ENCODE data around the gene KIRREL3.

The KIRREL3 gene

DNA sequence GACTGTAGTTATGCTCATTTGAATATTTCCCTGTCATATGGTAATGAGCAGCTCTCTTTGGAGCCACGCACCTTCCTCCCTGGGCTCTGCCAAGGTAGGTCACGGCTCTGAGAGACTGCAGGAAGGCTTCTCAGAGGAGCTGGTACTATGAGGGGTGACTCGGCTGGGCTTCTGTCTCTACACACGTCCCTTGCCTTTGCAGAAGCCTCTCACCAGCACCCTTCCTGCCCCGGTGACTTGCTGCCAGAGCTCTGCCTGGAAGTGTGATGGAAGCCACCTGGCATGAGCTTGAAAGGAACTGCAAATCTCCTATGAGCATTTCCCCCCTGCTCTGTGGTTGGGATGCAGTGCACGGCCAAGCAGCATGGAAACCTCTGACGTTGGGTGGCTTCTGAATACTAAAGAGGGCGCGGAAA lies 74.2 kb downstream of the KIRREL3 start:
- no peak for TF ChIP-seq CTCF (IDR thresholded peaks at IDR 0.05; ENCODE audit: control insufficient read depth, insufficient read depth, low read depth, low read length, missing control alignments)
- no peak overlapping the region for H3K4me3 ChIP-seq (ENCODE audit: control insufficient read depth, low read depth, low read length)
- no peak for DNase-seq (ENCODE audit: low read depth)

DNA sequence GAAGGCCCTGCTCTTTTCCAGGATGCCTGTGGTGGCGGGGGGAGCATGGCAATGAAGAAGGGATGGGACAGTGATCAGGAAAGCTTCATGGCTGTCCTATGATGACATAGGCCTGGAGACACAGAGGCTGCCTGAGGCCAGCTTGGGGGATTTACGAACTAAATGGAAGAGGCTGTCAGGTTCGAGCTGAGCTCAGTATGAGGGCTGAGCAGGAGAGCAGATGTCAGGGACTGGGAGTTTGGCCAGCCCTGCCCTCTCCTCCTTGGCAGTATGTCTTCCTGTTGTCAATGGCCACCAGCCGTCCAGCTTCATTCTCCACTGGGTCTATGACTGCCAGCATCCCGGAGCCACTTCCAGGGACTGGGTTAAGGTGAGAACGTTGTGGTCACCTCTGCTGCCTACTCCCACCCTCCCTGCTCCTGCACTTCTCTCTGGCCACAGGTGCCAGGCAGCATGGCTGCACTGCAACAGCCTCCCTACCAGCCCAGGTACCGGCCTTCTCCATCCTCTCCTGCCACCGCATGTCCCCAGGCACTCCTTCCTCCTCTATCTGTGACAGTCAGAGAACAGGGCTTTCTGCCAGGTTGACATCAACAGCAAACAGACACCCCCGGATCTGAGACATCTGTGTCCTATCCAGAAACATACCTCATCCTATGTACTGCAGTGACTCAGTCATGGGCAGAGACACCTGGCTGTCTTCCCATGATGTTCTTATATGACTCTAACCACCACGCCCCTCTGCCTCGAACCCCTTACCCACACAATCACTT lies 75.1 kb downstream of the KIRREL3 start:
- no peak for TF ChIP-seq CTCF (IDR thresholded peaks at IDR 0.05; ENCODE audit: control insufficient read depth, insufficient read depth, low read depth, low read length, missing control alignments)
- no peak for DNase-seq (ENCODE audit: low read depth)
- H3K4me3 ChIP-seq (ENCODE audit: control insufficient read depth, low read depth, low read length) = no peak overlapping the region

DNA sequence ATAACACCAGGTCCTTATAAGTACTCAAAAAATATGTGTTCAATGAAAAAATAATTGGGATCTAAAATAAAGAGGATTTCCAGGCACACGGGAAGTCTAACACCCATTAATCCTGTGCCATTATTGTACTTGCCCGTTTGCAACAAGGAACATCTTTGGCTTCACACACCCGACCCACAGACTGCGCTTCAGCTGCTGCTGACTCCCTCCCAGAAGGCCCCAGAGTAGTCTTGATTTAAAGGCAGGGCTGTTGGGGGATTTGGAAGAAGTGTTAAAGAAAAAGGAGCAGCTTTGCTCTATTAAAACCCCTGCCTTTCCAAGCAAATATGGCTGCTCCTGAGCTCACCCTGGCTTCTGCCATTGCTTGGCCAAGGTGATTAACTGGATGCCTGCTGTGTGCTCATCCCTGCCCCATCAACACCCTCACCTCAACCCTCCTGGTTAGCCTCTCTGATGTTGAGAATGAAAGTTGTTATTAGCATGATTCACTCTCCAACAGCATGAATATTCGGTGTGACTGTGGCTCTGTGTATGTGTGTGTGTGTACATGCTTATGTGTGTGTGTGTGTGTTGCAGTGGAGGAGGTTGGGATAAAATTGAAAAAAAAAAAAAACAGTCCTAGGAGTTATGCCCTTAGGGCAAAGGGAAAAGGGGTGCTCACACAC lies 76.1 kb downstream of the KIRREL3 start:
- no peak for TF ChIP-seq CTCF (IDR thresholded peaks at IDR 0.05; ENCODE audit: control insufficient read depth, insufficient read depth, low read depth, low read length, missing control alignments)
- DNase-seq (ENCODE audit: low read depth) = no peak
- no peak overlapping the region for H3K4me3 ChIP-seq (ENCODE audit: control insufficient read depth, low read depth, low read length)

- no peak for TF ChIP-seq CTCF (IDR thresholded peaks at IDR 0.05; ENCODE audit: control insufficient read depth, insufficient read depth, low read depth, low read length, missing control alignments)
- DNase-seq (ENCODE audit: low read depth) = no peak
- H3K4me3 ChIP-seq (ENCODE audit: control insufficient read depth, low read depth, low read length) = no peak overlapping the region
These were observed 79.7 kb downstream of the KIRREL3 start for GRCh38 chr11:126920833-126921232.

GRCh38 chr11:126919147-126919823 lies 81.3 kb downstream of the KIRREL3 start:
- no peak for DNase-seq (ENCODE audit: low read depth)
- no peak overlapping the region for H3K4me3 ChIP-seq (ENCODE audit: control insufficient read depth, low read depth, low read length)
- TF ChIP-seq CTCF (IDR thresholded peaks at IDR 0.05; ENCODE audit: control insufficient read depth, insufficient read depth, low read depth, low read length, missing control alignments) = no peak

GRCh38 chr11:126918556-126918955 lies 82.0 kb downstream of the KIRREL3 start:
- H3K4me3 ChIP-seq (ENCODE audit: control insufficient read depth, low read depth, low read length) = no peak overlapping the region
- DNase-seq (ENCODE audit: low read depth) = no peak
- no peak for TF ChIP-seq CTCF (IDR thresholded peaks at IDR 0.05; ENCODE audit: control insufficient read depth, insufficient read depth, low read depth, low read length, missing control alignments)
